Spleen (tissue), 7 donors: Measurements from ENCODE around the gene HECW1.

ENCODE experiments used
- CTCF ChIP-seq, 11 experiments: fragments of 200-600 bp in 7 of 11; fragments of 450-650 bp in 4 of 11; sonication (generic) in 4 of 11; IDR thresholded peaks in 8 of 11; conservative IDR thresholded peaks in 3 of 11; 1 replicate in 7 of 11; 2 replicates in 4 of 11; pipeline versions ENCODE4 v1.4.0 to v1.8.0; 2016 to 2021; ENCODE audit warnings: antibody characterized with exemption in 11 of 11, inconsistent platforms in 4 of 11, mild to moderate bottlenecking in 1 of 11
- POLR2A ChIP-seq, 3 donors: fragments of 450-650 bp; IDR thresholded peaks; one replicate each; pipeline ENCODE4 v1.5.1; 2017; ENCODE audit warnings: antibody characterized with exemption in 3 of 3, mild to moderate bottlenecking in 1 of 3
- POLR2AphosphoS5 ChIP-seq, 3 donors: sonication (generic); formaldehyde crosslinking; IDR thresholded peaks; one replicate each; pipeline ENCODE4 v1.5.1; 2017; ENCODE audit warnings: antibody characterized with exemption in 3 of 3
- donor health status: DM: no; HTN: no; CAD: no; lungs with moderate emphysema.
- donor health status: DM: no; HTN: no; CAD: no.
- donor health status: DM: no; HTN: no; CAD: no.

- TF ChIP-seq CTCF (IDR thresholded peaks at IDR 0.05 in 8 of 11, conservative IDR thresholded peaks at IDR 0.05 in 3 of 11) (no peak), POLR2A (IDR thresholded peaks at IDR 0.05) (no peak), POLR2AphosphoS5 (IDR thresholded peaks at IDR 0.05) (no peak)
These were observed 418.3 kb downstream of the HECW1 start for GRCh38 chr7:43530553-43531410.
